Measurements from ENCODE around the gene POTEG.
"Not testable (repeated sequence)": the region's sequence is repeated elsewhere in the genome, so short reads cannot be mapped to it uniquely, and the experiment has no call there.

POTEG gene

GRCh38 chr14:19383008-19383584 lies 51.0 kb downstream of the POTEG start:
- FAIRE-seq; DNase-seq (ENCODE audit: insufficient read length, low spot score): not testable (repeated sequence)

GRCh38 chr14:19380137-19380536 lies 54.0 kb downstream of the POTEG start:
- DNase-seq (ENCODE audit: insufficient read length, low spot score); FAIRE-seq: not testable (repeated sequence)

DNA sequence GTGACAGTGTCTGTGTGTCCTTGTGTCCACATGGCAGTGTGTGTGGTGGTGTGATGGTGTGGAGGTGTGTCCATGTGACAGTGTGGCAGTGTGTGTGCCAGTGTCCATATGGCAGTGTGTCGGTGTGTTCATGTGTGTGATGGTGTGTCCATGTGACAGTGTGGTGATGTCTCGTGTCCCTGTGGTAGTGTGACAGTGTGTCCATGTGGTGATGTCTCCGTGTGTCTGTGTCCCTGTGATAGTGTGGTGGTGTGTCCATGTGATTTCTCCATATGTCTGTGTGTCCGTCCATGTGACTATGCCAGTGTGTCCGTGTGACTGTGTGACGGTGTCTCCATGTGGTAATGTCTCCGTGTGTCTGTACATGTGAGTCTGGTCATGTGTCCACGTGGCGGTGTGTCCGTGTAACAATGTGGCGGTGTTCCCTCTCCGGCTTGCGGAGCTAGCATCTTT lies 59.7 kb downstream of the POTEG start:
- DNase-seq (ENCODE audit: insufficient read length, low spot score); FAIRE-seq: not testable (repeated sequence)

DNA sequence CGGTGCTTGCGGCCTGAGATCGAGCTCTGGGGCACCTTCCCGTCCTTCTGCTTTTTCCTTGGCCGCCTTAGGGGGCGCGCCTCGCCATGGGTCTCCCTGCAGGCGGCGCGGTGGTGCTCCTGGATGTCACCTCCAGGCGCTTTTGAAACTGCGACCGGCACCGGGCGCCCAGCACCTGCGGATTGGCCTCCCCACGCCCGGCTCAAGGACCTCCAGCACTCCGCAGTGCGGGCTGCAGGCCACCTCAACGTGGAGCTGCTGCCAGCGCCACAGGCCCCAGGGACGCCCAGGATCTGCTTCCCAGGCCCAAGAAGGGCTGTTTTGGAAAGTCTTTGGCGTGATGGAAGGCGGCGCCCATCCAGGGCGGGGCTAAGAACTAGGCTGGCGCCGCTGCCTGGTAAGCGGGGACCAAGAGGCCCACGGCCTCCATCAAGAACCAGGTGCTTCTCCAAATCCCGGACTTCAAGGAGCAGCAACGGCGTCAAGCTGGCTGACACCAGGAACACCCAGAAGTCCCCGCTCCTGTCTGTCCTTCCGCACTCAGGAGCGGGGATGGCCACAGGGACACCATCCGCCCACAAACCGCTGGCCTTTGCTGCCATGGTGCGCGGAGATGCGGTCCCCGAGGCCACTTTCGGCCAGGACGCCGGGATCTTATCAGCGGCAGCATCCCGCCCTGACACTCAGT lies 61.2 kb downstream of the POTEG start:
- not testable (repeated sequence) for FAIRE-seq; DNase-seq (ENCODE audit: insufficient read length, low spot score)

DNA sequence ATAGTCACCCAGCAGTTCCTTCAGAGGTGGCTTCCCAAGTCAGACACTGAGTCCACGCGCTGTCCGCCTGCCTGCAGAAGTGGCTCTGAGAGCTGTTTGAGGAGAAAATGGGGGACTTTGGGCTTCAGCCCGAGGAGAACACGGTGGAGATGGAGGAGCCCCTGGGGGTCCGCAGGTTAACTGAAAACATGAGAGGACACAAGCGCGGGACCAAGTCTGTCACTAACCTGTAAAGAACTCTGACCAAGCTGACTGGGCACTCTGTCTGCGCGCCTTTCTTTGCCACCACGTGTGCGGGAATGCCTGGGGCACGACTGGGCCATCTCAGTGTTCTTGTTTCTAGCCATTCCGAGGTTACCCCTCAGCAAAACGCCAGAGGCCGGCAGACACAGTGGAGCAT lies 62.4 kb downstream of the POTEG start:
- not testable (repeated sequence) for FAIRE-seq; DNase-seq (ENCODE audit: insufficient read length, low spot score)

DNA sequence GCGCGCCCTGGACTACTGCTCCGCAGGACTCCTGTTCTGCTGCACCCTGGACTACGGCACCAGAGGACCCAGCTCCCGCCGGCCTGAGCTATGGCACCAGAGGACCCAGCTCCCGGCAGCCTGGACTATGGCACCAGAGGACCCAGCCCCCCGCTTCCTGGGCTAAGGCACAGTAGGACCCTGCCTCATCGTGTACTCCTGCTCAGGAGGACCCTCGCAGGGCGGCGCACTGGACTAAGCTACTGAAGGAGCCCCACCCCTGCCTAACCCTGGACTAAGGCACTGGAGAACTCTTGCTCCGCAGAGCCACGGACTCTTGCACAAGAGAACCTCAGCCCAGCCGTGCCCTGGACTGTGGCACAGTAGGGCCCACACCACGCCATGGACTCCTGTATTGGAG lies 71.3 kb downstream of the POTEG start:
- FAIRE-seq; DNase-seq (ENCODE audit: insufficient read length, low spot score): not testable (repeated sequence)

DNA sequence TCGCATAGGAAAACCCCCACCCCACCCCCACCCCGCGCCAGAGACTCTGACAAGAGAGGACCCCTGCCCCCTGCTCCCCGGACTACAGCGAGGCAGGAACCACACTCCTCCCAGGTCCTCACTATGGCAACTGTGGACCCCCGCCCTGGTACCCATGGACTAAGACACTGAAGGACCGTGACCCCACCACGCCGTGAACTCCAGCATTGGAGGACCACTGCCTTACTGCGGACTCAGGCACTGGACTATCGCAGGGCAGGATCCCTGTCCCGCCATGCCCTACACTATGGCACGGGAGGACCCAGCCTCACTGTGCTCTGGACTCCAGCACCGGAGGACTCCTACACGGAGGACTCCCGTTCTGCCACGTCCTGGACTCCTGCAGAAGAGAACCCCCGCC lies 71.8 kb downstream of the POTEG start:
- not testable (repeated sequence) for FAIRE-seq

GRCh38 chr14:19361636-19362253 lies 72.4 kb downstream of the POTEG start:
- not testable (repeated sequence) for FAIRE-seq; DNase-seq (ENCODE audit: insufficient read length, low spot score)

More for the DNA sequence above, 71.8 kb downstream of the POTEG start:
- not testable (repeated sequence) for DNase-seq (ENCODE audit: insufficient read length, low spot score)

GRCh38 chr14:19360937-19361635 lies 73.1 kb downstream of the POTEG start:
- not testable (repeated sequence) for FAIRE-seq; DNase-seq (ENCODE audit: insufficient read length, low spot score)
